A549 treated with AZD9567 at 1 μM for 4 hours (cell line): ENCODE results near the gene ARHGEF5. TPM values are rescaled to one million over a fixed set of nuclear protein-coding genes. Genes with fewer than 3 reads are reported as not detected.

ENCODE experiments used
- total RNA-seq: library from RNA; stranded (reverse); fragments of 200-300 nt; extraction: Qiagen RNA extraction; gene quantifications from 5 replicates; pipeline ENCODE4 v1.2.3, GENCODE V29; 2022; ENCODE audit not compliant: insufficient read depth

The ARHGEF5 gene
- 2.1 to 3.5 TPM (median 2.2 TPM) in 5 replicates for total RNA-seq

DNA sequence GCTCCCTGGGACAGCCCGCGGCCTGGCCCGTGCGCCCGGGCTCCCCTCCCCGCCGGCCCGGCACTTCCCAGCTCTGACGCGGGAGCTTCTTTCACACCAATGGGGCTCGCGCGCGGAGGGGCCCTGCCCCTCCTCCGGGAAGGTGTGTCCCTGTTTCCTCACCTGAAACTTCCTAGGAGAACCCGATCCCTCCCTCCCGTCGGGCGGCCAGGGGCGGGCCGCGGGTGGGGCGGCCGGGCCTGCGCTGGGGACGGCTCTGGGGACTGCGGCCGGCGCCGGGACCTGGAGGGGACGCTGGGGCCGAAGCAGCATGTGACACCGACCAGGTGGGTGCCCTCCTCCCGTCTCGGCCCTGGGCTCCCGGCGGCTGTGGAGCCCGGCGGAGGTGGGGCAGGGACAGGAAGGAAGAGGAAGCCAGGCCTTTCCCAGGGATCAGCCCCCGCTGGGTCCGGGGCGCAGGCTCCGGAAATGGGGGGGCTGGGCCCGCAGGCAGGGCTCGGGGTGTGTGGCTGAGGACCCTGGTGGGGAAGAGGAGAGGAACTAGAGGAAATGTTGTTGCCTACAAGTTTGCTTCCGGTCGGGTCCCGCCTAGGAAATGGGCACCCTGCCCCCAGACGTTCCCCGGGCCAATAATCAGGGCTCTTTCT, at the start of gene ARHGEF5:
Gene ARHGEF5, plus strand, starts transcription at position 227 of the 647 bp plus-strand sequence. CDS start 7,268 bp downstream, outside the sequence.

DNA sequence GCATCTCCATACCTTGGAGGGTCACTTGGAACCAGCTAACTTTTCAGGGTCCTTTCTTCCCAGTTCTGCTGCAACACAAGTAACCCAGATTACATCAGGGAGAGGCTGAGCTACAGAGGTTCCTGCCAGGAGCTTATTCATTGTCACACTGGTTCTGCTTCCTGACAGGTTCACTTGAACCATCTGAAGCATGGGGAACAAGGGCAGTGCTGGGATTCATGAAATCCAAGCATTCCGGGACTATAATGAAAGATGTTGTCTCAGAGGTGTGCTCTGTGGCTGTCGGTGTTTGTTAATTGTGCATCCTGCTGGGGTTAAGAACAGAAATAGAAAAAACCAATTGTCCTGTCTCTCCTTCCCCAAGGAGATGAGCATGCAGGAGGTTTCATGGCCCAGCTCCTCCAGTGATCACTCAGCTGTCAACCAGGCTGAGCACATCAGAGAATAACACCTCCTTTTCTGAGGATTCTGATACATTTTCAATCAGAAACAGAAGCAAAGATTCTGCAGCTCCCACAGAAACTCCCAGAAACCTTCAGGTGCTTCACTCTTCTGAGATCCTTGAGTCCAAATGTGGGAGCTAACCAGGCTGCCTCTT, 43.2 kb upstream of the ARHGEF5 start, which contains the start of gene OR2A1:
Gene OR2A1, plus strand, starts transcription at position 548 of the 598 bp plus-strand sequence. CDS start 5,706 bp downstream, outside the sequence.

DNA sequence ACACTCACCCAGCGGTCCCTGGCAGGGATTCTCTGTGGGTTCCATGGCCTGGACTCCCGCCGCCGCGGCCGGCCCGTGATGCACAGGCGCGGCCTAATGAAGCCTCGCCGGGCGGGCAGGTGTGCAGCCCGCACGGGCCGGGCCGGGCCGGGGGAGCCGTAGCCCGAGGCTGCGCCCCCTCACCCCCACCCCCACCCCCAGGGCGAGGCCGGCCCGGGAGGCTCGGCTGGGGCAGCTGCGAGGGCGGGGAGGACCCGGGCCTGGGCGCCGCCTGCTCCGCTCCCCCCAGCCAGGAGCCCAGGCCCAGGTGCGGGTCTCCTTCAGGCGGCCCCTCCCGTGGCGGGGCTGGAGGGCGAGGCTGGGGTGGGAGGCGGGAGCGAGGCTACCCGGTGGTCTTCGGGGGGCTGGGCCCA, 48.5 kb downstream of the ARHGEF5 start, which contains the start of gene NOBOX:
Gene NOBOX, minus strand, starts transcription at position 45 of the 413 bp plus-strand sequence.

Other genes with a start within 250 kb of the ARHGEF5 start
- not detected in 5 replicates for gene OR2A2, start 245.8 kb upstream of the ARHGEF5 start, total RNA-seq
- gene OR2A14, start 232.2 kb upstream of the ARHGEF5 start, total RNA-seq = not detected in 5 replicates
- 0.02 to 0.03 TPM in 2 of 5 replicates, not detected in the others for gene CTAGE4, start 171.9 kb upstream of the ARHGEF5 start, total RNA-seq
- 0.27 to 0.53 TPM (median 0.39 TPM) in 4 of 5 replicates, not detected in the other for gene ARHGEF35, start 159.6 kb upstream of the ARHGEF5 start, total RNA-seq
- gene OR2A42, start 115.8 kb upstream of the ARHGEF5 start, total RNA-seq = not detected in 5 replicates
- gene OR2A7, start 90.6 kb upstream of the ARHGEF5 start, total RNA-seq = not detected in 5 replicates
- 0.02 TPM in 1 of 5 replicates, not detected in the others for gene CTAGE8, start 86.1 kb upstream of the ARHGEF5 start, total RNA-seq
- gene OR2A1, start 43.0 kb upstream of the ARHGEF5 start, total RNA-seq = not detected in 5 replicates
- not detected in 5 replicates for gene NOBOX, start 48.3 kb downstream of the ARHGEF5 start, total RNA-seq